DMS 273 (cell line): Measurements from ENCODE around the gene CX3CR1.
"Not testable (repeated sequence)": the region's sequence is repeated elsewhere in the genome, so short reads cannot be mapped to it uniquely, and the experiment has no call there.

ENCODE experiments used
- DNase-seq: peaks from one replicate; lab custom pipeline; 2025; ENCODE audit not compliant: unreplicated experiment; lab: John Stamatoyannopoulos, UW

CX3CR1 gene

GRCh38 chr3:39279745-39280517 lies at the start of gene CX3CR1:
TSS of gene CX3CR1 (minus strand) at chr3:39280036. CDS start at chr3:39266509, 13,527 bp downstream.
- no peak for DNase-seq

- DNase-seq, result no peak
These were observed 49.7 kb upstream of the CX3CR1 start, which contains the start of gene CCR8 for GRCh38 chr3:39329493-39329892. TSS of gene CCR8 (plus strand) at chr3:39329709. CDS start at chr3:39332332, 2,623 bp downstream.

GRCh38 chr3:39327746-39328349 lies 48.0 kb upstream of the CX3CR1 start:
- DNase-seq, result no peak

GRCh38 chr3:39327053-39327745 lies 47.4 kb upstream of the CX3CR1 start:
- no peak for DNase-seq

GRCh38 chr3:39325236-39325635 lies 45.4 kb upstream of the CX3CR1 start:
- DNase-seq, result no peak

GRCh38 chr3:39323494-39323893 lies 43.7 kb upstream of the CX3CR1 start:
- DNase-seq, result no peak

GRCh38 chr3:39322936-39323335 lies 43.1 kb upstream of the CX3CR1 start:
- no peak for DNase-seq

GRCh38 chr3:39322209-39322715 lies 42.4 kb upstream of the CX3CR1 start:
- not testable (repeated sequence) for DNase-seq

- DNase-seq, result not testable (repeated sequence)
These were observed 41.7 kb upstream of the CX3CR1 start for GRCh38 chr3:39321574-39321983.

- DNase-seq, result no peak
These were observed 39.4 kb upstream of the CX3CR1 start for GRCh38 chr3:39319249-39319648.

- DNase-seq, result no peak
These were observed 38.5 kb upstream of the CX3CR1 start for GRCh38 chr3:39318301-39318700.

GRCh38 chr3:39317571-39318169 lies 37.8 kb upstream of the CX3CR1 start:
- DNase-seq, result no peak

GRCh38 chr3:39315420-39315819 lies 35.6 kb upstream of the CX3CR1 start:
- DNase-seq, result no peak

- no peak for DNase-seq
These were observed 33.5 kb upstream of the CX3CR1 start for GRCh38 chr3:39313289-39313688.

- DNase-seq, result no peak
These were observed 22.3 kb upstream of the CX3CR1 start for GRCh38 chr3:39302178-39302577.

GRCh38 chr3:39299279-39299678 lies 19.4 kb upstream of the CX3CR1 start:
- no peak for DNase-seq

GRCh38 chr3:39296197-39297077 lies 16.6 kb upstream of the CX3CR1 start:
- no peak for DNase-seq

GRCh38 chr3:39295184-39295775 lies 15.4 kb upstream of the CX3CR1 start:
- no peak for DNase-seq

GRCh38 chr3:39294446-39295183 lies 14.8 kb upstream of the CX3CR1 start:
- DNase-seq, result no peak
